ENCODE results near the gene MGLL.
"Not testable (repeated sequence)": the region's sequence is repeated elsewhere in the genome, so short reads cannot be mapped to it uniquely, and the experiment has no call there.

Gene MGLL

DNA sequence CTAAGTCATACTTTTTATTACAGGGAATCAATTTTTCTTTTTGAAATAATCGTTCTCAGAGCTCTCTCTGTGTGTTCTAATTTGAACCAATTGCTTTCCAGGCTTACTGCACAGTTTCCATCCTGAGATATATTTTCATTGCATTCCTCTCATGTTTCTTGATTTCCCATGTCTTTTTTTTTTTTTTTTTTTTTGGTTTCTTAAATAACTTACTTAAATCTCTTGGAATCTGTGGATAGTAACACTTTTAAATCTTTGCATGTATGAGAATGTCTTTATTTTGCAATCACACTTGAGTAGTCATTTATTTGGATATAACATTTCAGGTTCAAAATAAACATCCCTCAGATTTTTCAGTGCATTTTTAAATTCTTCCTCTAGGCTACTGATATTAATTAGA lies 164.1 kb downstream of the MGLL start:
- TF ChIP-seq, protein P1, sequence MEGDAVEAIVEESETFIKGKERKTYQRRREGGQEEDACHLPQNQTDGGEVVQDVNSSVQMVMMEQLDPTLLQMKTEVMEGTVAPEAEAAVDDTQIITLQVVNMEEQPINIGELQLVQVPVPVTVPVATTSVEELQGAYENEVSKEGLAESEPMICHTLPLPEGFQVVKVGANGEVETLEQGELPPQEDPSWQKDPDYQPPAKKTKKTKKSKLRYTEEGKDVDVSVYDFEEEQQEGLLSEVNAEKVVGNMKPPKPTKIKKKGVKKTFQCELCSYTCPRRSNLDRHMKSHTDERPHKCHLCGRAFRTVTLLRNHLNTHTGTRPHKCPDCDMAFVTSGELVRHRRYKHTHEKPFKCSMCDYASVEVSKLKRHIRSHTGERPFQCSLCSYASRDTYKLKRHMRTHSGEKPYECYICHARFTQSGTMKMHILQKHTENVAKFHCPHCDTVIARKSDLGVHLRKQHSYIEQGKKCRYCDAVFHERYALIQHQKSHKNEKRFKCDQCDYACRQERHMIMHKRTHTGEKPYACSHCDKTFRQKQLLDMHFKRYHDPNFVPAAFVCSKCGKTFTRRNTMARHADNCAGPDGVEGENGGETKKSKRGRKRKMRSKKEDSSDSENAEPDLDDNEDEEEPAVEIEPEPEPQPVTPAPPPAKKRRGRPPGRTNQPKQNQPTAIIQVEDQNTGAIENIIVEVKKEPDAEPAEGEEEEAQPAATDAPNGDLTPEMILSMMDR (IDR thresholded peaks at IDR 0.05; ENCODE audit: insufficient read depth, low read length): no peak
- Histone ChIP-seq H3K4me3 (replicated peaks; ENCODE audit: insufficient read depth, low read length) (no peak overlapping the region), H3K27me3 (ENCODE audit: insufficient read depth, poor library complexity, severe bottlenecking) (no peaks in the 10 kb centered on the region), H3K27ac (replicated peaks) (no peak overlapping the region)
- no peak for DNase-seq (ENCODE audit: low read depth in 1 of 2, low spot score in 1 of 2)

DNA sequence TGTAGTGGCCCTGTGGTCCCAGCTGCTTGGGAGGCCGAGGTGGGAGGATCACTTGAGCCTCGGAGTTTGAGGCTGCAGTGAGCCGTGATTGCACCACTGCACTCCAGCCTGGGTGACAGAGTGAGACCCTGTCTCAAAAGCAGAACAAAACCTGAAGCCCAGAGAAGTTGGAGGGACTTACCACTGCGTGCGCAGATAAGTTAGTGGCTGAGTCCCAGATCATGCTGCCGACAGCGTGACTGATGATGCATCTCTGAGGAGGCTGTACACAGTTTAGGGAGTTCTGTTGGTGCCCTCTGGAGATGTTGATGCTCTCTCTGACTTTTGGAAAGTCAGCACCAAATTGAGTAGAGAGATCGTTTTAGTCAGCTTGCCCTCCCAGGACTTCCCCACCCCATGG lies 165.4 kb downstream of the MGLL start:
- TF ChIP-seq, protein P2, sequence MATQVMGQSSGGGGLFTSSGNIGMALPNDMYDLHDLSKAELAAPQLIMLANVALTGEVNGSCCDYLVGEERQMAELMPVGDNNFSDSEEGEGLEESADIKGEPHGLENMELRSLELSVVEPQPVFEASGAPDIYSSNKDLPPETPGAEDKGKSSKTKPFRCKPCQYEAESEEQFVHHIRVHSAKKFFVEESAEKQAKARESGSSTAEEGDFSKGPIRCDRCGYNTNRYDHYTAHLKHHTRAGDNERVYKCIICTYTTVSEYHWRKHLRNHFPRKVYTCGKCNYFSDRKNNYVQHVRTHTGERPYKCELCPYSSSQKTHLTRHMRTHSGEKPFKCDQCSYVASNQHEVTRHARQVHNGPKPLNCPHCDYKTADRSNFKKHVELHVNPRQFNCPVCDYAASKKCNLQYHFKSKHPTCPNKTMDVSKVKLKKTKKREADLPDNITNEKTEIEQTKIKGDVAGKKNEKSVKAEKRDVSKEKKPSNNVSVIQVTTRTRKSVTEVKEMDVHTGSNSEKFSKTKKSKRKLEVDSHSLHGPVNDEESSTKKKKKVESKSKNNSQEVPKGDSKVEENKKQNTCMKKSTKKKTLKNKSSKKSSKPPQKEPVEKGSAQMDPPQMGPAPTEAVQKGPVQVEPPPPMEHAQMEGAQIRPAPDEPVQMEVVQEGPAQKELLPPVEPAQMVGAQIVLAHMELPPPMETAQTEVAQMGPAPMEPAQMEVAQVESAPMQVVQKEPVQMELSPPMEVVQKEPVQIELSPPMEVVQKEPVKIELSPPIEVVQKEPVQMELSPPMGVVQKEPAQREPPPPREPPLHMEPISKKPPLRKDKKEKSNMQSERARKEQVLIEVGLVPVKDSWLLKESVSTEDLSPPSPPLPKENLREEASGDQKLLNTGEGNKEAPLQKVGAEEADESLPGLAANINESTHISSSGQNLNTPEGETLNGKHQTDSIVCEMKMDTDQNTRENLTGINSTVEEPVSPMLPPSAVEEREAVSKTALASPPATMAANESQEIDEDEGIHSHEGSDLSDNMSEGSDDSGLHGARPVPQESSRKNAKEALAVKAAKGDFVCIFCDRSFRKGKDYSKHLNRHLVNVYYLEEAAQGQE (IDR thresholded peaks at IDR 0.05; ENCODE audit: insufficient replicate concordance, low read depth): no peak
- TF ChIP-seq, protein P1 (IDR thresholded peaks at IDR 0.05; ENCODE audit: insufficient read depth, low read length): no peak
- TF ChIP-seq SPI1 (IDR thresholded peaks at IDR 0.05; ENCODE audit: borderline replicate concordance, low read depth) (no peak), POLR2AphosphoS5 (IDR thresholded peaks at IDR 0.05; ENCODE audit: low read depth) (no peak), GABPA (IDR thresholded peaks at IDR 0.05; ENCODE audit: low read depth) (no peak)
- Histone ChIP-seq H3K27me3 (ENCODE audit: insufficient read depth, poor library complexity, severe bottlenecking) (no peaks in the 10 kb centered on the region), H3K27ac (replicated peaks) (no peak overlapping the region), H3K4me3 (replicated peaks; ENCODE audit: insufficient read depth, low read length) (no peak overlapping the region)
- no peak for DNase-seq (ENCODE audit: low read depth in 1 of 2, low spot score in 1 of 2)

DNA sequence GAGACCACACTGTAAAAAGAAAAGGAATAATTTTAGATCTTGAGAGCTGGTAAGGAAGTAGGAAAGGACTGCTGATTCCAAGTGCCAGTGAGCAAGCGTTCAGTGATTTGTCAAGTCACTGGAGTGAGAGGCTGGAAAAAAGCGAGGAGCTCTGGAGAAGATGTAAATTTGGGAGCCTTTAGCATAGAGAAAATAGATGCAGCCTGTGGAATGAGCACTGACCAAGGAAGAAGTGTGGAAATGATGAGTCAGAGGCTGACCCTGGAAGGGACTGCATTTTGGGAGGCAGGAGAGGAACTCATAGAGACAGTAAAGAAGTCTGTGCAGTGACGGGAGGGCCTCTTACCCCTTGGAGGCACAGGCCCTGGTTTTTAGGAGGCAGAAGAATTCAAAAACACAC lies 166.7 kb downstream of the MGLL start:
- Histone ChIP-seq H3K27me3 (ENCODE audit: insufficient read depth, poor library complexity, severe bottlenecking) (no peaks in the 10 kb centered on the region), H3K4me3 (replicated peaks; ENCODE audit: insufficient read depth, low read length) (no peak overlapping the region), H3K27ac (replicated peaks) (no peak overlapping the region)
- no peak for DNase-seq (ENCODE audit: low read depth in 1 of 2, low spot score in 1 of 2)
- TF ChIP-seq SPI1 (IDR thresholded peaks at IDR 0.05; ENCODE audit: borderline replicate concordance, low read depth) (no peak), GABPA (IDR thresholded peaks at IDR 0.05; ENCODE audit: low read depth) (no peak), POLR2AphosphoS5 (IDR thresholded peaks at IDR 0.05; ENCODE audit: low read depth) (no peak)
- TF ChIP-seq, protein P2 (IDR thresholded peaks at IDR 0.05; ENCODE audit: insufficient replicate concordance, low read depth): no peak
- TF ChIP-seq, protein P1 (IDR thresholded peaks at IDR 0.05; ENCODE audit: insufficient read depth, low read length): no peak

DNA sequence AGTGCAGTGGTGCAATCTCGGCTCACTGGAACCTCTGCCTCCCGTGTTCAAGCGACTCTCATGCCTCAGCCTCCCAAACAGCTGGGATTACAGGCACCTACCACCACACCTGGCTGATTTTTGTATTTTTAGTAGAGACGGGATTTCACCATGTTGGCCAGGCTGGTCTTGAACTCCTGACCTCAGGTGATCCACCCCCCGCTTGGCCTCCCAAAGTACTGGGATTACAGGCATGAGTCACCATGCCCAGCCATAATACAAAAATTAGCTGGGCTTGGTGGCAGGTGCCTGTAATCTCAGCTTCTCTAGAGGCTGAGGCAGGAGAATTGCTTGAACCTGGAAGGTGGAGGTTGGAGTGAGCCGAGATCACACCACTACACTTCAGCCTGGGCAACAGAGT lies 167.3 kb downstream of the MGLL start:
- not testable (repeated sequence) for DNase-seq (ENCODE audit: low read depth in 1 of 2, low spot score in 1 of 2); H3K27ac ChIP-seq (replicated peaks); H3K27me3 ChIP-seq (ENCODE audit: insufficient read depth, poor library complexity, severe bottlenecking); H3K4me3 ChIP-seq (replicated peaks; ENCODE audit: insufficient read depth, low read length)

Data from HL-60 (cell line).